ENCODE measurements around the gene ZSCAN5A. TPM values are rescaled to one million over a fixed set of nuclear protein-coding genes. Genes with fewer than 3 reads are reported as not detected.

The ZSCAN5A gene
- total RNA-seq, 1 experiment from 2014 or later, result 10.4 TPM

DNA sequence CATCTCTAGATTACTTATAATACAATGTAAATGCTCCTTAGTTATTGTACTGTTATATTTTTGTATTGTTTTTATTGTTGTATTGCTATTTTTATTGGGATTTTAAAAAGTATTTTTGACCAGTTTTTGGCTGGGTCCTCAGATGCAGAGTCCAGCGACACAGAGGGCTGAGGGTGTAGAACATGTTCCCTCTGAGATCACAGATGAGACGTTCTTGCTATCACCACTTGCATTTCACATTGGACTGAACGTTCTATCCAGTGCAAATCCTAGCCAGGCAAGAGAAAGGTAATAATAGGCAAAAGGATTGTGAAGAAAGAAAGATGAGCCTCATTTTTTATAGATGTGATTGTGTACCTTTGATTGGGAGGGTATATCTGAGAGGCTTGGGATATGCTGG is 15.0 kb downstream of the ZSCAN5A start:
- Mint-ChIP-seq H3K4me1 (no peaks in the 10 kb centered on the region), H3K9me3 (no peaks in the 10 kb centered on the region), H3K27ac (no peak overlapping the region), H3K36me3 (peaks cover 7% of the 10 kb centered on the region; the same call in 1 of the 2 replicates), H3K27me3 (ENCODE audit: low read depth) (no peaks in the 10 kb centered on the region), H3K4me3 (no peak overlapping the region)
- ChIA-PET POLR2A (no interaction called here), CTCF (interaction anchor here (1.6 to 4.7 kb wide), 3 partner anchors 10 to 46 kb away, joined by 6 to 43 read pairs (median 9); no protein-coding TSS in a partner anchor)
- TF ChIP-seq ESRRA (CRISPR knock-in tag; IDR thresholded peaks at IDR 0.05; ENCODE audit: borderline replicate concordance), result no peak
- TF ChIP-seq RELA (CRISPR knock-in tag; IDR thresholded peaks at IDR 0.05; ENCODE audit: borderline replicate concordance), result no peak
- TF ChIP-seq, protein P1, sequence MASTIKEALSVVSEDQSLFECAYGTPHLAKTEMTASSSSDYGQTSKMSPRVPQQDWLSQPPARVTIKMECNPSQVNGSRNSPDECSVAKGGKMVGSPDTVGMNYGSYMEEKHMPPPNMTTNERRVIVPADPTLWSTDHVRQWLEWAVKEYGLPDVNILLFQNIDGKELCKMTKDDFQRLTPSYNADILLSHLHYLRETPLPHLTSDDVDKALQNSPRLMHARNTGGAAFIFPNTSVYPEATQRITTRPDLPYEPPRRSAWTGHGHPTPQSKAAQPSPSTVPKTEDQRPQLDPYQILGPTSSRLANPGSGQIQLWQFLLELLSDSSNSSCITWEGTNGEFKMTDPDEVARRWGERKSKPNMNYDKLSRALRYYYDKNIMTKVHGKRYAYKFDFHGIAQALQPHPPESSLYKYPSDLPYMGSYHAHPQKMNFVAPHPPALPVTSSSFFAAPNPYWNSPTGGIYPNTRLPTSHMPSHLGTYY (CRISPR knock-in tag; IDR thresholded peaks at IDR 0.05), result no peak
- no peak for TF ChIP-seq RORB (CRISPR knock-in tag; IDR thresholded peaks at IDR 0.05)
- TF ChIP-seq, protein P2, sequence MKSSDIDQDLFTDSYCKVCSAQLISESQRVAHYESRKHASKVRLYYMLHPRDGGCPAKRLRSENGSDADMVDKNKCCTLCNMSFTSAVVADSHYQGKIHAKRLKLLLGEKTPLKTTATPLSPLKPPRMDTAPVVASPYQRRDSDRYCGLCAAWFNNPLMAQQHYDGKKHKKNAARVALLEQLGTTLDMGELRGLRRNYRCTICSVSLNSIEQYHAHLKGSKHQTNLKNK (CRISPR knock-in tag; IDR thresholded peaks at IDR 0.05), result no peak
- TF ChIP-seq, protein P3, sequence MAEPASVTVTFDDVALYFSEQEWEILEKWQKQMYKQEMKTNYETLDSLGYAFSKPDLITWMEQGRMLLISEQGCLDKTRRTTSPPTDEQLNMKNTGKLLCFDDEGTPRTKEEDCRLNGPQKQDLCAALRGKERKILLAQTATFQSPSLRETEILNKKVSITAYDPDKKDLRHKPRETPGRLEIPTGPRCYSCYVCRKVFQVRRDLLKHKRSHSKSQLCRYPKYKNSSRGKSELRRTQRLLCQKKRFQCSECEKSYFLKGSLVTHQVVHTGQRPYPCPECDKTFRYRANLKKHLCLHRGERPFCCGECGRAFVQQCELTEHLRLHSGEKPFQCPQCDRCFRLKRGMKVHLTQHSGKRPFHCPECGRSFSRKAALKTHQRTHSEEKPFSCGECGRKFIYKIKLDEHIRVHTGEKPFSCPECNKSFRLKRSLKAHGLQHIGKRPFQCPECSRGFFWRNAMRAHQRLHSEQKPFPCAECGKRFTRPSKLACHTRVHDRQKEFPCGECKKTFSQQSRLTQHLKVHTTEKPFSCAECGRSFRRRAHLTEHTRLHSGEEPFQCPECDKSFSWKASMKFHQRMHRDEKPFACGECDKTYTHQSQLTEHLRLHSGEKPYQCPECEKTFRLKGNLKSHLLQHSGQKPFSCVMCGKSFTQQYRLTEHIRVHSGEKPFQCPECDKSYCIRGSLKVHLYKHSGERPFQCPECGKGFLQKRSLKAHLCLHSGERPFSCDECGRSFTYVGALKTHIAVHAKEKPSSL (CRISPR knock-in tag; conservative IDR thresholded peaks at IDR 0.05), result no peak
- TF ChIP-seq ZBTB21 (CRISPR knock-in tag; IDR thresholded peaks at IDR 0.05; ENCODE audit: borderline replicate concordance), result no peak
- TF ChIP-seq, protein P4, sequence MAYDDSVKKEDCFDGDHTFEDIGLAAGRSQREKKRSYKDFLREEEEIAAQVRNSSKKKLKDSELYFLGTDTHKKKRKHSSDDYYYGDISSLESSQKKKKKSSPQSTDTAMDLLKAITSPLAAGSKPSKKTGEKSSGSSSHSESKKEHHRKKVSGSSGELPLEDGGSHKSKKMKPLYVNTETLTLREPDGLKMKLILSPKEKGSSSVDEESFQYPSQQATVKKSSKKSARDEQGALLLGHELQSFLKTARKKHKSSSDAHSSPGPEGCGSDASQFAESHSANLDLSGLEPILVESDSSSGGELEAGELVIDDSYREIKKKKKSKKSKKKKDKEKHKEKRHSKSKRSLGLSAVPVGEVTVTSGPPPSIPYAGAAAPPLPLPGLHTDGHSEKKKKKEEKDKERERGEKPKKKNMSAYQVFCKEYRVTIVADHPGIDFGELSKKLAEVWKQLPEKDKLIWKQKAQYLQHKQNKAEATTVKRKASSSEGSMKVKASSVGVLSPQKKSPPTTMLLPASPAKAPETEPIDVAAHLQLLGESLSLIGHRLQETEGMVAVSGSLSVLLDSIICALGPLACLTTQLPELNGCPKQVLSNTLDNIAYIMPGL (CRISPR knock-in tag; IDR thresholded peaks at IDR 0.05), result no peak
- DNase-seq (ENCODE audit: low spot score) (no peak), ATAC-seq (no peak)

DNA sequence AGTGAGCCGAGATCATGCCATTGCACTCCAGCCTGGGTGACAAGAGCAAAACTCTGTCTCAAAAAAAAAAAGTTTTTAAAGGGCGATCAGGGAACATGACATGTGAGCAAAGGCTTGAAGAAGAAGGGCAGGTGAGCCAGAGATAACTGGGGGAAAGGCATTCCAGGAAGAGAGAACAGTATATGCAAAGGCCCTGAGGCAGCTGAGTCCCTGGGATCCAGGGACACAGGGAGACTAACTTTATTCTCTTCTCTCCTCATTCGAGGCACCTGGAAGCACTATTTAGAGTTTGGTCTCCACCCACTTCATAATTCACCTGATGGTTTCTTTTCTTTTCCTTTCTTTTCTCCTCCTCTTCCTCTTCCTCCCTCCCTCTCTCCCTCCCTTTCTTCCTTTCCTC is 17.6 kb downstream of the ZSCAN5A start:
- no peaks in the 10 kb centered on the region for H3K27me3 Mint-ChIP-seq (ENCODE audit: low read depth)
- no peak overlapping the region for H3K4me3 Mint-ChIP-seq
- ATAC-seq (no peak), DNase-seq (ENCODE audit: low spot score) (no peak)
- no peak overlapping the region for H3K27ac Mint-ChIP-seq
- POLR2A ChIA-PET, result no interaction called here
- H3K4me1 Mint-ChIP-seq, result peaks cover 3% of the 10 kb centered on the region; the same call in 1 of the 2 replicates
- peaks cover 12% of the 10 kb centered on the region for H3K36me3 Mint-ChIP-seq
- CTCF ChIA-PET, result interaction anchor here (1.0 kb wide), 1 partner anchor 13 kb away, joined by 3 read pairs; no protein-coding TSS in a partner anchor
- H3K9me3 Mint-ChIP-seq, result peaks cover 9% of the 10 kb centered on the region
- TF ChIP-seq ZNF416 (CRISPR knock-in tag; IDR thresholded peaks at IDR 0.05), result no peak
- TF ChIP-seq, protein P5, sequence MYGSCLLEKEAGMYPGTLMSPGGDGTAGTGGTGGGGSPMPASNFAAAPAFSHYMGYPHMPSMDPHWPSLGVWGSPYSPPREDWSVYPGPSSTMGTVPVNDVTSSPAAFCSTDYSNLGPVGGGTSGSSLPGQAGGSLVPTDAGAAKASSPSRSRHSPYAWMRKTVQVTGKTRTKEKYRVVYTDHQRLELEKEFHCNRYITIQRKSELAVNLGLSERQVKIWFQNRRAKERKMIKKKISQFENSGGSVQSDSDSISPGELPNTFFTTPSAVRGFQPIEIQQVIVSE (CRISPR knock-in tag; IDR thresholded peaks at IDR 0.05; ENCODE audit: borderline replicate concordance), result no peak
- no peak for TF ChIP-seq JUN (CRISPR knock-in tag; IDR thresholded peaks at IDR 0.05)
- TF ChIP-seq, protein P6, sequence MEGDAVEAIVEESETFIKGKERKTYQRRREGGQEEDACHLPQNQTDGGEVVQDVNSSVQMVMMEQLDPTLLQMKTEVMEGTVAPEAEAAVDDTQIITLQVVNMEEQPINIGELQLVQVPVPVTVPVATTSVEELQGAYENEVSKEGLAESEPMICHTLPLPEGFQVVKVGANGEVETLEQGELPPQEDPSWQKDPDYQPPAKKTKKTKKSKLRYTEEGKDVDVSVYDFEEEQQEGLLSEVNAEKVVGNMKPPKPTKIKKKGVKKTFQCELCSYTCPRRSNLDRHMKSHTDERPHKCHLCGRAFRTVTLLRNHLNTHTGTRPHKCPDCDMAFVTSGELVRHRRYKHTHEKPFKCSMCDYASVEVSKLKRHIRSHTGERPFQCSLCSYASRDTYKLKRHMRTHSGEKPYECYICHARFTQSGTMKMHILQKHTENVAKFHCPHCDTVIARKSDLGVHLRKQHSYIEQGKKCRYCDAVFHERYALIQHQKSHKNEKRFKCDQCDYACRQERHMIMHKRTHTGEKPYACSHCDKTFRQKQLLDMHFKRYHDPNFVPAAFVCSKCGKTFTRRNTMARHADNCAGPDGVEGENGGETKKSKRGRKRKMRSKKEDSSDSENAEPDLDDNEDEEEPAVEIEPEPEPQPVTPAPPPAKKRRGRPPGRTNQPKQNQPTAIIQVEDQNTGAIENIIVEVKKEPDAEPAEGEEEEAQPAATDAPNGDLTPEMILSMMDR (IDR thresholded peaks at IDR 0.05), result no peak
- TF ChIP-seq, protein P2 (CRISPR knock-in tag; IDR thresholded peaks at IDR 0.05), result no peak
- TF ChIP-seq, protein P7, sequence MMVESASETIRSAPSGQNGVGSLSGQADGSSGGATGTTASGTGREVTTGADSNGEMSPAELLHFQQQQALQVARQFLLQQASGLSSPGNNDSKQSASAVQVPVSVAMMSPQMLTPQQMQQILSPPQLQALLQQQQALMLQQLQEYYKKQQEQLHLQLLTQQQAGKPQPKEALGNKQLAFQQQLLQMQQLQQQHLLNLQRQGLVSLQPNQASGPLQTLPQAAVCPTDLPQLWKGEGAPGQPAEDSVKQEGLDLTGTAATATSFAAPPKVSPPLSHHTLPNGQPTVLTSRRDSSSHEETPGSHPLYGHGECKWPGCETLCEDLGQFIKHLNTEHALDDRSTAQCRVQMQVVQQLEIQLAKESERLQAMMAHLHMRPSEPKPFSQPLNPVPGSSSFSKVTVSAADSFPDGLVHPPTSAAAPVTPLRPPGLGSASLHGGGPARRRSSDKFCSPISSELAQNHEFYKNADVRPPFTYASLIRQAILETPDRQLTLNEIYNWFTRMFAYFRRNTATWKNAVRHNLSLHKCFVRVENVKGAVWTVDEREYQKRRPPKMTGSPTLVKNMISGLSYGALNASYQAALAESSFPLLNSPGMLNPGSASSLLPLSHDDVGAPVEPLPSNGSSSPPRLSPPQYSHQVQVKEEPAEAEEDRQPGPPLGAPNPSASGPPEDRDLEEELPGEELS (CRISPR knock-in tag; IDR thresholded peaks at IDR 0.05), result no peak
- no peak for TF ChIP-seq SOX15 (CRISPR knock-in tag; IDR thresholded peaks at IDR 0.05)
- no peak for TF ChIP-seq NFE2L1 (CRISPR knock-in tag; IDR thresholded peaks at IDR 0.05)
- TF ChIP-seq ZBTB21 (CRISPR knock-in tag; IDR thresholded peaks at IDR 0.05; ENCODE audit: borderline replicate concordance), result no peak
- TF ChIP-seq, protein P3 (CRISPR knock-in tag; conservative IDR thresholded peaks at IDR 0.05), result no peak
- TF ChIP-seq, protein P8, sequence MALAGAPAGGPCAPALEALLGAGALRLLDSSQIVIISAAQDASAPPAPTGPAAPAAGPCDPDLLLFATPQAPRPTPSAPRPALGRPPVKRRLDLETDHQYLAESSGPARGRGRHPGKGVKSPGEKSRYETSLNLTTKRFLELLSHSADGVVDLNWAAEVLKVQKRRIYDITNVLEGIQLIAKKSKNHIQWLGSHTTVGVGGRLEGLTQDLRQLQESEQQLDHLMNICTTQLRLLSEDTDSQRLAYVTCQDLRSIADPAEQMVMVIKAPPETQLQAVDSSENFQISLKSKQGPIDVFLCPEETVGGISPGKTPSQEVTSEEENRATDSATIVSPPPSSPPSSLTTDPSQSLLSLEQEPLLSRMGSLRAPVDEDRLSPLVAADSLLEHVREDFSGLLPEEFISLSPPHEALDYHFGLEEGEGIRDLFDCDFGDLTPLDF (CRISPR knock-in tag; IDR thresholded peaks at IDR 0.05), result no peak
- TF ChIP-seq, protein P9, sequence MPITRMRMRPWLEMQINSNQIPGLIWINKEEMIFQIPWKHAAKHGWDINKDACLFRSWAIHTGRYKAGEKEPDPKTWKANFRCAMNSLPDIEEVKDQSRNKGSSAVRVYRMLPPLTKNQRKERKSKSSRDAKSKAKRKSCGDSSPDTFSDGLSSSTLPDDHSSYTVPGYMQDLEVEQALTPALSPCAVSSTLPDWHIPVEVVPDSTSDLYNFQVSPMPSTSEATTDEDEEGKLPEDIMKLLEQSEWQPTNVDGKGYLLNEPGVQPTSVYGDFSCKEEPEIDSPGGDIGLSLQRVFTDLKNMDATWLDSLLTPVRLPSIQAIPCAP (CRISPR knock-in tag; IDR thresholded peaks at IDR 0.05), result no peak
- no peak for TF ChIP-seq KAT7 (CRISPR knock-in tag; IDR thresholded peaks at IDR 0.05; ENCODE audit: borderline replicate concordance)

Data from WTC11 (cell line).